GM12864 (cell line): ENCODE data around the gene PLBD1.

ENCODE experiments used
- DNase-seq: peaks from one replicate; pipeline ENCODE4 v3.0.0-alpha.2; 2011; ENCODE audit warnings: low read depth
- H3K4me3 ChIP-seq: 2 replicates; pipeline ENCODE4 v1.5.1; 2011; ENCODE audit warnings: mild to moderate bottlenecking, low read depth, low read length, control low read depth
- CTCF ChIP-seq: IDR thresholded peaks from 2 replicates; pipeline ENCODE4 v1.5.1; 2011; ENCODE audit warnings: low read depth, mild to moderate bottlenecking, moderate library complexity, low read length, control low read depth, inconsistent platforms; ENCODE audit errors: missing control alignments

The PLBD1 gene

GRCh38 chr12:14571779-14572178 lies 4.1 kb upstream of the PLBD1 start:
- H3K4me3 ChIP-seq = no peak overlapping the region
- DNase-seq = no peak
- TF ChIP-seq CTCF = no peak

DNA sequence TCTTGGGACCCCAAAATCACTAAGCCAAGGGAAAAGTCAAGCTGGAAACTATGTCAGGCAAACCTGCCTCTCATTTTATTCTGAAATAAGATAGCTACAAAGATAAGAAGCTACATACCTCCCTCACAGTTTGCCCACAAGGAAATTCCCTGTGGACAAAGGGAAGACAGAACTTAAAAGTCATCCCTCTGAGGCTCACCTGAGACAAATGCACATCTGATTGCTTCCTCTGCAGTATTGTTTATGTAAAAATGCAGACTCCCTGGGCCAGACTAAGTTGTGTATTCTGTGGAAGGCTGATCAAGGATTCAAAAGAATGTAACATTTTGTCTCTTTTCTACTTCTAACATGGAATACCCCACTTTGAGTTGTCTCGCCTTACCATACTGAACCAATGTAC lies 2.5 kb upstream of the PLBD1 start:
- no peak for TF ChIP-seq CTCF
- DNase-seq = no peak
- no peak overlapping the region for H3K4me3 ChIP-seq

DNA sequence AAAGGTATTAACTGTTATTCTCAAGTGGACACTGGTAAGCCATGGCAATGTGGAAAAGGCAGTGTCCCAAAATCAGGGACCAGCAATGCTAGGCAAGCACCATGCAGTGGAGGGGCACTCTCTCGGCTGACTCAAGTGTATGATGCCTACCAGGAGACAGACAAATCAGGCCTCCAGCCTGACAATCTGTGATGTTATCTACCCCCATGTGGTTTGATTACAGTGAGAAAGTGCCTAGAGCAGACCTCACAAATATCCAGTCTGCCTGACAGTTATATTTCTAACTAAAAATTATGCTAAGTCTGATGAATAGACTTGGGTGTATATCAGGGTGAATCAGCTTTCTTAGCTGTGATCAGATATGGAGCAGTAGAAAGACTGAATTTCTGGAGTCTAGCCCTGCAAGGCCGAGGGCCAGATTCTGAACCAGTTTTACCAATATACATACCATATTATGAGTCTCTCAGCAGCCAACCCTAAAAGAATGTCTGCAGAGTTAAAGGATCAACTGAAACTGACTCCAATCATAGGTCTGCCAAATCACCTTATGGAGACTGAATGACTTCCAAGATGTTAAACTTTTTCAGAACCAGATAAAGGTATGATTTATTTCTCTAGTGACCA lies 3.2 kb downstream of the PLBD1 start:
- no peak for DNase-seq
- no peak overlapping the region for H3K4me3 ChIP-seq
- no peak for TF ChIP-seq CTCF

GRCh38 chr12:14563046-14563445 lies 4.6 kb downstream of the PLBD1 start:
- no peak for DNase-seq
- no peak for TF ChIP-seq CTCF
- H3K4me3 ChIP-seq = no peak overlapping the region

- TF ChIP-seq CTCF = no peak
- no peak for DNase-seq
- no peak overlapping the region for H3K4me3 ChIP-seq
These were observed 5.4 kb downstream of the PLBD1 start for GRCh38 chr12:14562279-14562678.

GRCh38 chr12:14561677-14562238 lies 5.9 kb downstream of the PLBD1 start:
- no peak overlapping the region for H3K4me3 ChIP-seq
- no peak for DNase-seq
- no peak for TF ChIP-seq CTCF

- no peak overlapping the region for H3K4me3 ChIP-seq
- TF ChIP-seq CTCF = no peak
- no peak for DNase-seq
These were observed 6.6 kb downstream of the PLBD1 start for GRCh38 chr12:14560904-14561574.
